ENCODE results near the gene CADM2.

CADM2 gene

DNA sequence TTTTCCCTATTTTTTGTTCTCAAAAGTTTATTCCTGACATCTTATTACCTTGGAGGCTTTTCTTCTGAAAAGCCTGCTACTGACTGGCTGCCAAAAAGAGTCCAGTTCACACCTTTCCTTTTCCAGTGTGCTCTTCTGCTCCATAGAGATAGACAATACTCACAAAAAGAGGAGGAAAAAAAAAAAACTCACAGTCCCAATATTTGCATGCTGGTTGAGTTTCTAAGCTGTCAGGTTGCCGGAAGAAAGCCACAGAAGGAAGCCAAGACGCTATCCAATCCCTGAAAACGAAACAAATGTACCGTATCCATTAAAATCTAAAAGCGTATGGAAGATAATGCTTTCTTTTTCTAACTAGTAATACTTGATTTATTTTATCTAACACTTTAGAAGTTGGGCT is 299.5 kb downstream of the CADM2 start:
- no peak for TF ChIP-seq CTCF (IDR thresholded peaks at IDR 0.05; ENCODE audit: control insufficient read depth, insufficient read depth, low read depth, low read length, missing control alignments)
- no peak overlapping the region for H3K4me3 ChIP-seq (ENCODE audit: control insufficient read depth, low read depth, low read length)
- DNase-seq (ENCODE audit: low read depth) = no peak

DNA sequence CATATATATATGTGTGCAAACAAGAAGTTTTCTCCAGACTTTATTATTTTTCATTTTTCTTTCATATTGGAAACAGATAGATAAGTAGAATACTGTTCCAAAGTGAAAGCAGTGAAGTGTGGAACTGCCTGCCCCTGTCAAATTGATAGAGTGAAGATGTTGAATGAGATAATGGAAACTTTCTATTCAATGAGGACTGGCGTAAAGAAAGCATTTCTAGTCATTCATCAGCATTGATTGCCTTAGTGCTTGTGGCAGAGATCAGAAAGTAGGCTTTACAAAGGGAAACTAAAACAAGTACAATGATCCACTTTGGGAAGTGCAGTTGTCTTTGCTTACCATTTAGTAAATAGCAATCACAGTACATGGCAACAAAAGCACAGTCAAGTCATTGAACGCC is 300.0 kb downstream of the CADM2 start:
- H3K4me3 ChIP-seq (ENCODE audit: control insufficient read depth, low read depth, low read length) = no peak overlapping the region
- no peak for TF ChIP-seq CTCF (IDR thresholded peaks at IDR 0.05; ENCODE audit: control insufficient read depth, insufficient read depth, low read depth, low read length, missing control alignments)
- no peak for DNase-seq (ENCODE audit: low read depth)

GRCh38 chr3:85259748-85260147 is 301.0 kb downstream of the CADM2 start:
- DNase-seq (ENCODE audit: low read depth) = no peak
- no peak for TF ChIP-seq CTCF (IDR thresholded peaks at IDR 0.05; ENCODE audit: control insufficient read depth, insufficient read depth, low read depth, low read length, missing control alignments)
- H3K4me3 ChIP-seq (ENCODE audit: control insufficient read depth, low read depth, low read length) = no peak overlapping the region

GRCh38 chr3:85264381-85264780 is 305.6 kb downstream of the CADM2 start:
- DNase-seq (ENCODE audit: low read depth) = no peak
- TF ChIP-seq CTCF (IDR thresholded peaks at IDR 0.05; ENCODE audit: control insufficient read depth, insufficient read depth, low read depth, low read length, missing control alignments) = no peak
- H3K4me3 ChIP-seq (ENCODE audit: control insufficient read depth, low read depth, low read length) = no peak overlapping the region

DNA sequence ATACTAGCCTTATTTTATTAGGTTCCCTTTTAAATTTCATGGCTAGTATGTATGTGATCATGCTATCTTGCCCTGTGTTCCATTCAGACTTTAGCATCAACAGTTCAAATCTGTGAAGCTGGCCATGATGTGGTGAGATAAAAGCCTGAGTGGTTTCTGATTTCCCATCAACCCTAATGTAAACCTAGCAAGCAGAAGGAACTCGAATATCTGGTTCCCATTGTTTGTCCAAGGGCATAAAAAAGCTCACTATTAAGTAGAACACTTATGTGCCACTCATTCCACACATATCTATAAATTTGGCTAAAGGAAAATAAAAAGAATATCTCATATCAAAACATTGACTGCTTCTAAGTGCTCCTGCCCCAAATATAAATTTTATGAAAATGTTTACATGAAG is 311.7 kb downstream of the CADM2 start:
- no peak for TF ChIP-seq CTCF (IDR thresholded peaks at IDR 0.05; ENCODE audit: control insufficient read depth, insufficient read depth, low read depth, low read length, missing control alignments)
- no peak overlapping the region for H3K4me3 ChIP-seq (ENCODE audit: control insufficient read depth, low read depth, low read length)
- DNase-seq (ENCODE audit: low read depth) = no peak

GRCh38 chr3:85271911-85272310 is 313.1 kb downstream of the CADM2 start:
- DNase-seq (ENCODE audit: low read depth) = no peak
- no peak overlapping the region for H3K4me3 ChIP-seq (ENCODE audit: control insufficient read depth, low read depth, low read length)
- no peak for TF ChIP-seq CTCF (IDR thresholded peaks at IDR 0.05; ENCODE audit: control insufficient read depth, insufficient read depth, low read depth, low read length, missing control alignments)

DNA sequence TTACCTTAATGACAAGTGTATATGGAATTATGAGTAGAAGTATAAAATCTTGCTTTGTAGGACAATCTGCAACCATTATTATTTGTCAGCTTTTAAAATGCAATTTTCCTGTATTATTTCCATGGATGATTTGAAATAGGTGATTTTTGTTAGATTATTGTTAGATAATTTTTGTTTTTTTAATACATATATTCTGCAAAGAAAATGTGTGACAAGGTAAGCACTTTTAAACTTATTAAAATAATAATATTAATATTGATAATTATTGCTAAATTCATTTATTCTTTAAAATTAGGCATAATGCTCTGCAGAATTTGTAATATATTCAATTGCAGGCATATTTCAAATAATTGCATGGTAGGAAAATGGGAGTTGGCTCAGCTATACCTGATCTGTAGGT is 329.5 kb downstream of the CADM2 start:
- DNase-seq (ENCODE audit: low read depth) = no peak
- no peak overlapping the region for H3K4me3 ChIP-seq (ENCODE audit: control insufficient read depth, low read depth, low read length)
- TF ChIP-seq CTCF (IDR thresholded peaks at IDR 0.05; ENCODE audit: control insufficient read depth, insufficient read depth, low read depth, low read length, missing control alignments) = no peak
